Middle frontal gyrus (tissue), 1 donor: Measurements from ENCODE around the gene IFNL3.
"Not testable (repeated sequence)": the region's sequence is repeated elsewhere in the genome, so short reads cannot be mapped to it uniquely, and the experiment has no call there.

Source experiments
- DNase-seq: peaks from one replicate; pipeline ENCODE4 v3.0.0-alpha.2; 2015; ENCODE audit warnings: low spot score; ENCODE audit errors: extremely low spot score

The IFNL3 gene

GRCh38 chr19:39218230-39219007, 26.4 kb downstream of the IFNL3 start:
- no peak for DNase-seq

GRCh38 chr19:39217094-39217493, 27.7 kb downstream of the IFNL3 start:
- DNase-seq = no peak

GRCh38 chr19:39215323-39215722, 29.5 kb downstream of the IFNL3 start:
- not testable (repeated sequence) for DNase-seq

- DNase-seq = no peak
These were observed 32.4 kb downstream of the IFNL3 start for GRCh38 chr19:39212375-39212742.

- no peak for DNase-seq
These were observed 33.0 kb downstream of the IFNL3 start for GRCh38 chr19:39211731-39212374.

GRCh38 chr19:39209196-39209595, 35.6 kb downstream of the IFNL3 start:
- DNase-seq = no peak

GRCh38 chr19:39208175-39208795, 36.5 kb downstream of the IFNL3 start:
- DNase-seq = no peak

GRCh38 chr19:39207293-39207836, 37.4 kb downstream of the IFNL3 start:
- no peak for DNase-seq

GRCh38 chr19:39206122-39206521, 38.7 kb downstream of the IFNL3 start:
- DNase-seq = no peak

GRCh38 chr19:39205449-39205764, 39.4 kb downstream of the IFNL3 start:
- DNase-seq = no peak

- DNase-seq = no peak
These were observed 41.1 kb downstream of the IFNL3 start, which contains the start of gene SYCN for GRCh38 chr19:39203372-39204341. Gene SYCN, minus strand, starts transcription at chr19:39204263. Its CDS starts 9 bp downstream, at chr19:39204254.

GRCh38 chr19:39202998-39203355, 41.8 kb downstream of the IFNL3 start:
- no peak for DNase-seq

- no peak for DNase-seq
These were observed 44.0 kb downstream of the IFNL3 start for GRCh38 chr19:39200803-39201115.

GRCh38 chr19:39200066-39200802, 44.6 kb downstream of the IFNL3 start:
- no peak for DNase-seq

- no peak for DNase-seq
These were observed 45.8 kb downstream of the IFNL3 start for GRCh38 chr19:39199025-39199424.

- no peak for DNase-seq
These were observed 47.0 kb downstream of the IFNL3 start for GRCh38 chr19:39197808-39198207.

- no peak for DNase-seq
These were observed 47.8 kb downstream of the IFNL3 start, which contains the start of gene NCCRP1 for GRCh38 chr19:39196860-39197562. Gene NCCRP1, plus strand, starts transcription at chr19:39196964. Its CDS starts 19 bp downstream, at chr19:39196983.

- DNase-seq = no peak
These were observed 48.5 kb downstream of the IFNL3 start for GRCh38 chr19:39196320-39196719.

GRCh38 chr19:39195755-39196154, 49.1 kb downstream of the IFNL3 start:
- no peak for DNase-seq
